ENCODE data around the gene LRRC47. TPM values are rescaled to one million over a fixed set of nuclear protein-coding genes. Genes with fewer than 3 reads are reported as not detected.

LRRC47 gene
- polyA plus RNA-seq, 1 experiment = 37.1 TPM

GRCh38 chr1:3729594-3730542, 66.4 kb downstream of the LRRC47 start:
- Histone ChIP-seq H3K27ac (ENCODE audit: low read depth, low read length) (no peak overlapping the region), H3K9me3 (ENCODE audit: control insufficient read depth, insufficient read depth, low read length) (no peaks in the 10 kb centered on the region; the same call in 1 of the 2 replicates), H3K4me3 (ENCODE audit: low read depth, low read length) (no peak overlapping the region), H3K27me3 (ENCODE audit: control insufficient read depth, insufficient read depth, low read length) (peaks cover 6% of the 10 kb centered on the region)
- POLR2A ChIA-PET = no interaction called here
- CTCF ChIA-PET = interaction anchor here (1.3 kb wide), 1 partner anchor 277 kb away, joined by 3 read pairs; no protein-coding TSS in a partner anchor
- TF ChIP-seq, protein P1, sequence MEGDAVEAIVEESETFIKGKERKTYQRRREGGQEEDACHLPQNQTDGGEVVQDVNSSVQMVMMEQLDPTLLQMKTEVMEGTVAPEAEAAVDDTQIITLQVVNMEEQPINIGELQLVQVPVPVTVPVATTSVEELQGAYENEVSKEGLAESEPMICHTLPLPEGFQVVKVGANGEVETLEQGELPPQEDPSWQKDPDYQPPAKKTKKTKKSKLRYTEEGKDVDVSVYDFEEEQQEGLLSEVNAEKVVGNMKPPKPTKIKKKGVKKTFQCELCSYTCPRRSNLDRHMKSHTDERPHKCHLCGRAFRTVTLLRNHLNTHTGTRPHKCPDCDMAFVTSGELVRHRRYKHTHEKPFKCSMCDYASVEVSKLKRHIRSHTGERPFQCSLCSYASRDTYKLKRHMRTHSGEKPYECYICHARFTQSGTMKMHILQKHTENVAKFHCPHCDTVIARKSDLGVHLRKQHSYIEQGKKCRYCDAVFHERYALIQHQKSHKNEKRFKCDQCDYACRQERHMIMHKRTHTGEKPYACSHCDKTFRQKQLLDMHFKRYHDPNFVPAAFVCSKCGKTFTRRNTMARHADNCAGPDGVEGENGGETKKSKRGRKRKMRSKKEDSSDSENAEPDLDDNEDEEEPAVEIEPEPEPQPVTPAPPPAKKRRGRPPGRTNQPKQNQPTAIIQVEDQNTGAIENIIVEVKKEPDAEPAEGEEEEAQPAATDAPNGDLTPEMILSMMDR (IDR thresholded peaks at IDR 0.05; ENCODE audit: low read depth, low read length) = no peak
- DNase-seq (ENCODE audit: low read depth, low spot score) = no peak

Small RNA genes lying within 50 kb of the gene (small RNA-seq; reads per million reads assigned to genes)
- not detected for gene RF02197 (ENCODE audit: insufficient read length, low read depth)
- not detected for gene RN7SL574P (ENCODE audit: insufficient read length, low read depth)

Other genes starting within 250 kb of the LRRC47 start
- 0.45 and 0.65 TPM in 2 replicates for gene MEGF6, start 185.0 kb downstream of the LRRC47 start, polyA plus RNA-seq (2011; rRNA removed)
- 44.2 and 45.1 TPM in 2 replicates for gene TPRG1L, start 171.5 kb downstream of the LRRC47 start, polyA plus RNA-seq (2011; rRNA removed)
- gene WRAP73, start 146.4 kb downstream of the LRRC47 start, polyA plus RNA-seq (2011; rRNA removed) = 14.1 and 16.7 TPM in 2 replicates
- gene TP73, start 144.0 kb downstream of the LRRC47 start, polyA plus RNA-seq (2011; rRNA removed) = not detected in 2 replicates
- gene CCDC27, start 44.0 kb downstream of the LRRC47 start, polyA plus RNA-seq (2011; rRNA removed) = not detected in 2 replicates
- 1.1 and 2.5 TPM in 2 replicates for gene SMIM1, start 23.7 kb downstream of the LRRC47 start, polyA plus RNA-seq (2011; rRNA removed)
- gene CEP104, start 60.7 kb upstream of the LRRC47 start, polyA plus RNA-seq (2011; rRNA removed) = 29.0 and 38.4 TPM in 2 replicates
- 6.9 TPM in 2 replicates for gene DFFB, start 61.0 kb upstream of the LRRC47 start, polyA plus RNA-seq (2011; rRNA removed)
- 19.4 and 20.7 TPM in 2 replicates for gene C1orf174, start 103.8 kb upstream of the LRRC47 start, polyA plus RNA-seq (2011; rRNA removed)

All from AG04450 (cell line).